NCI-H510A (cell line): Measurements from ENCODE around the gene FRG2B.
"Not testable (repeated sequence)": the region's sequence is repeated elsewhere in the genome, so short reads cannot be mapped to it uniquely, and the experiment has no call there.

Experiments used
- DNase-seq: peaks from one replicate; lab custom pipeline; 2025; lab: John Stamatoyannopoulos, UW

FRG2B gene

GRCh38 chr10:133626695-133627094 is at the start of gene FRG2B:
Gene FRG2B (minus strand): TSS chr10:133626795. CDS start chr10:133626742, 53 bp downstream.
- not testable (repeated sequence) for DNase-seq

GRCh38 chr10:133667446-133667845 is 40.9 kb upstream of the FRG2B start:
- not testable (repeated sequence) for DNase-seq

- DNase-seq = not testable (repeated sequence)
Observed at GRCh38 chr10:133663544-133664160, 37.1 kb upstream of the FRG2B start.

- not testable (repeated sequence) for DNase-seq
Observed at GRCh38 chr10:133661122-133661521, 34.5 kb upstream of the FRG2B start.

- DNase-seq = not testable (repeated sequence)
Observed at GRCh38 chr10:133660516-133660915, 33.9 kb upstream of the FRG2B start.

- not testable (repeated sequence) for DNase-seq
Observed at GRCh38 chr10:133657276-133657675, 30.7 kb upstream of the FRG2B start.

- DNase-seq = not testable (repeated sequence)
Observed at GRCh38 chr10:133648872-133649455, 22.4 kb upstream of the FRG2B start.

GRCh38 chr10:133647075-133647748 is 20.6 kb upstream of the FRG2B start:
- DNase-seq = not testable (repeated sequence)

GRCh38 chr10:133637846-133638235 is 11.2 kb upstream of the FRG2B start:
- DNase-seq = not testable (repeated sequence)

GRCh38 chr10:133637202-133637845 is 10.7 kb upstream of the FRG2B start:
- not testable (repeated sequence) for DNase-seq

GRCh38 chr10:133630723-133631249 is 4.2 kb upstream of the FRG2B start:
- not testable (repeated sequence) for DNase-seq

- not testable (repeated sequence) for DNase-seq
Observed at GRCh38 chr10:133622544-133622943, 4.1 kb downstream of the FRG2B start.

- DNase-seq = no peak
Observed at GRCh38 chr10:133618851-133619250, 7.7 kb downstream of the FRG2B start.

- no peak for DNase-seq
Observed at GRCh38 chr10:133617196-133617595, 9.4 kb downstream of the FRG2B start.

GRCh38 chr10:133616371-133617130 is 10.0 kb downstream of the FRG2B start:
- DNase-seq = no peak

GRCh38 chr10:133614830-133615580 is 11.6 kb downstream of the FRG2B start:
- no peak for DNase-seq

- no peak for DNase-seq
Observed at GRCh38 chr10:133613699-133614098, 12.9 kb downstream of the FRG2B start.

GRCh38 chr10:133611079-133611478 is 15.5 kb downstream of the FRG2B start:
- DNase-seq = no peak

- no peak for DNase-seq
Observed at GRCh38 chr10:133608855-133609254, 17.7 kb downstream of the FRG2B start.

GRCh38 chr10:133603434-133603833 is 23.2 kb downstream of the FRG2B start:
- DNase-seq = not testable (repeated sequence)

- no peak for DNase-seq
Observed at GRCh38 chr10:133600657-133601056, 25.9 kb downstream of the FRG2B start.
